Peyer's patch (tissue), 4 donors: ENCODE results near the gene CAMK2D.

Experiments
- POLR2A ChIP-seq, 2 donors: fragments of 450-650 bp; IDR thresholded peaks; one replicate each; pipeline ENCODE4 v1.5.1; 2017; ENCODE audit warnings: antibody characterized with exemption in 2 of 2, mild to moderate bottlenecking in 2 of 2, moderate library complexity in 2 of 2
- TF ChIP-seq, protein P1 (sequence below), 6 experiments: fragments of 450-650 bp in 4 of 6; fragments of 200-600 bp in 2 of 6; sonication (generic) in 1 of 6; IDR thresholded peaks; one replicate each; pipeline ENCODE4 v1.5.1; 2017 to 2019; ENCODE audit warnings: antibody characterized with exemption in 6 of 6, mild to moderate bottlenecking in 3 of 6, moderate library complexity in 1 of 6

DNA sequence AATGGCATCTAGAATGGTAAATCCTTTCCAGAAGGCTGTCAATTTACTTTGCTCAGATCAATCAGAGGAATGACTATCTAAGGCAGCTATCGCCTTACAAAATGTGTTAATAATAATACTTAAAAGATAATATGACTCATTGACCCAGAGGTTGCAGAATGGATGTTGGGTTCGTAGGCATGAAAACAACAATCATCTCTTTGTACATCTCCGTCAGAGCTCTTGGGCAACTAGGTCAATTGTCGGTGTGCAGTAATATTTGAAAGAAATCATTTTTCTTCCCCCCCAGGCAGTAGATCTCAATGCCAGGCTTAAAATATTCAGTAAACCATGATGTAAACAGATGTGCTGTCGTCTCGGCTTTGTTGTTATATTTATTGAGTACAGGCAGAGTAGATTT lies 165.1 kb downstream of the CAMK2D start:
- TF ChIP-seq, protein P1, sequence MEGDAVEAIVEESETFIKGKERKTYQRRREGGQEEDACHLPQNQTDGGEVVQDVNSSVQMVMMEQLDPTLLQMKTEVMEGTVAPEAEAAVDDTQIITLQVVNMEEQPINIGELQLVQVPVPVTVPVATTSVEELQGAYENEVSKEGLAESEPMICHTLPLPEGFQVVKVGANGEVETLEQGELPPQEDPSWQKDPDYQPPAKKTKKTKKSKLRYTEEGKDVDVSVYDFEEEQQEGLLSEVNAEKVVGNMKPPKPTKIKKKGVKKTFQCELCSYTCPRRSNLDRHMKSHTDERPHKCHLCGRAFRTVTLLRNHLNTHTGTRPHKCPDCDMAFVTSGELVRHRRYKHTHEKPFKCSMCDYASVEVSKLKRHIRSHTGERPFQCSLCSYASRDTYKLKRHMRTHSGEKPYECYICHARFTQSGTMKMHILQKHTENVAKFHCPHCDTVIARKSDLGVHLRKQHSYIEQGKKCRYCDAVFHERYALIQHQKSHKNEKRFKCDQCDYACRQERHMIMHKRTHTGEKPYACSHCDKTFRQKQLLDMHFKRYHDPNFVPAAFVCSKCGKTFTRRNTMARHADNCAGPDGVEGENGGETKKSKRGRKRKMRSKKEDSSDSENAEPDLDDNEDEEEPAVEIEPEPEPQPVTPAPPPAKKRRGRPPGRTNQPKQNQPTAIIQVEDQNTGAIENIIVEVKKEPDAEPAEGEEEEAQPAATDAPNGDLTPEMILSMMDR (IDR thresholded peaks at IDR 0.05), result no peak
- no peak for TF ChIP-seq POLR2A (IDR thresholded peaks at IDR 0.05)
